ENCODE data around the gene RBM20.
"Not testable (repeated sequence)": the region's sequence is repeated elsewhere in the genome, so short reads cannot be mapped to it uniquely, and the experiment has no call there.

RBM20 gene

GRCh38 chr10:110706690-110707098 is 62.6 kb downstream of the RBM20 start:
- peak; percentile 36 for DNase-seq

GRCh38 chr10:110708776-110709443 is 64.8 kb downstream of the RBM20 start:
- no peak for DNase-seq

- no peak for DNase-seq
Measured at GRCh38 chr10:110709444-110709828, 65.3 kb downstream of the RBM20 start.

GRCh38 chr10:110709964-110710587 is 65.9 kb downstream of the RBM20 start:
- DNase-seq: no peak

- no peak for DNase-seq
Measured at GRCh38 chr10:110710621-110711020, 66.5 kb downstream of the RBM20 start.

GRCh38 chr10:110711382-110711781 is 67.2 kb downstream of the RBM20 start:
- no peak for DNase-seq

- DNase-seq: no peak
Measured at GRCh38 chr10:110714356-110714755, 70.2 kb downstream of the RBM20 start.

- DNase-seq: no peak
Measured at GRCh38 chr10:110717781-110718589, 73.8 kb downstream of the RBM20 start.

- DNase-seq: no peak
Measured at GRCh38 chr10:110721406-110722038, 77.4 kb downstream of the RBM20 start.

- no peak for DNase-seq
Measured at GRCh38 chr10:110723224-110723891, 79.2 kb downstream of the RBM20 start.

- DNase-seq: no peak
Measured at GRCh38 chr10:110724116-110724921, 80.2 kb downstream of the RBM20 start.

- DNase-seq: no peak
Measured at GRCh38 chr10:110724937-110725336, 80.8 kb downstream of the RBM20 start.

- DNase-seq: no peak
Measured at GRCh38 chr10:110725801-110726630, 81.9 kb downstream of the RBM20 start.

- DNase-seq: not testable (repeated sequence)
Measured at GRCh38 chr10:110727785-110728184, 83.6 kb downstream of the RBM20 start.

GRCh38 chr10:110730345-110731050 is 86.4 kb downstream of the RBM20 start:
- no peak for DNase-seq

- DNase-seq: no peak
Measured at GRCh38 chr10:110733218-110733952, 89.2 kb downstream of the RBM20 start.

GRCh38 chr10:110735620-110736027 is 91.5 kb downstream of the RBM20 start:
- no peak for DNase-seq

- no peak for DNase-seq
Measured at GRCh38 chr10:110737886-110738634, 93.9 kb downstream of the RBM20 start.

GRCh38 chr10:110739811-110740271 is 95.7 kb downstream of the RBM20 start:
- DNase-seq: no peak

Data from amniotic stem cell (primary cell).